Lung (tissue), 12 donors: Measurements from ENCODE around the gene SLC4A3. TPM values are rescaled to one million over a fixed set of nuclear protein-coding genes. Genes with fewer than 3 reads are reported as not detected.

Experiments
- ATAC-seq: fragments of 200-7000 bp; cut with Tn5 transposase; one replicate; pipeline ENCODE4 v1.9.1; 2020; ENCODE audit warnings: moderate number of reproducible peaks; ENCODE audit not compliant: insufficient read depth, low FRiP score
- DNase-seq, 3 donors: peaks; one replicate each; pipeline ENCODE4 v3.0.0-alpha.2; 2013 to 2017
- H3K27ac ChIP-seq, 2 donors: one replicate each; pipeline ENCODE4 v1.5.1; 2013; ENCODE audit warnings: mild to moderate bottlenecking in 2 of 2, moderate library complexity in 2 of 2, control low read depth in 1 of 2, inconsistent platforms in 1 of 2, low read depth in 1 of 2, low read length in 1 of 2
- H3K27me3 ChIP-seq, 3 donors: one replicate each; pipeline ENCODE4 v1.5.1; 2013; ENCODE audit warnings: low read length in 2 of 3; ENCODE audit not compliant: control insufficient read depth in 3 of 3, insufficient read depth in 3 of 3
- H3K36me3 ChIP-seq, 4 donors: one replicate each; pipeline ENCODE4 v1.5.1; 2013; ENCODE audit warnings: low read length in 4 of 4, mild to moderate bottlenecking in 1 of 4, moderate library complexity in 1 of 4; ENCODE audit not compliant: control insufficient read depth in 4 of 4, insufficient read depth in 4 of 4
- H3K4me1 ChIP-seq, 5 donors: one replicate each; pipeline ENCODE4 v1.5.1; 2013; ENCODE audit warnings: low read length in 5 of 5, mild to moderate bottlenecking in 2 of 5, moderate library complexity in 1 of 5; ENCODE audit not compliant: control insufficient read depth in 5 of 5, insufficient read depth in 5 of 5
- H3K4me3 ChIP-seq: one replicate; pipeline ENCODE4 v1.5.1; 2013; ENCODE audit warnings: mild to moderate bottlenecking, control low read depth, moderate library complexity
- H3K9ac ChIP-seq, 2 donors: one replicate each; pipeline ENCODE4 v1.5.1; 2013; ENCODE audit warnings: low read length in 2 of 2, control low read depth in 1 of 2; ENCODE audit not compliant: insufficient read depth in 1 of 2
- H3K9me3 ChIP-seq, 4 donors: one replicate each; pipeline ENCODE4 v1.5.1; 2013; ENCODE audit warnings: low read length in 3 of 4, mild to moderate bottlenecking in 1 of 4, moderate library complexity in 1 of 4; ENCODE audit not compliant: control insufficient read depth in 4 of 4, insufficient read depth in 3 of 4
- CTCF ChIP-seq: IDR thresholded peaks from 2 replicates; pipeline ENCODE4 v1.5.1; 2012; ENCODE audit warnings: mild to moderate bottlenecking; ENCODE audit errors: control extremely low read depth, extremely low read depth
- WGBS, 2 donors: extraction: QIAGEN DNeasy Blood & Tissue Kit; methylation state at CpG; one replicate each; pipeline ENCODE4 v1.1.7; 2013; 5-methylcytosine and 5-hydroxymethylcytosine counted together
- polyA plus RNA-seq, 2 donors: library from polyadenylated mRNA; stranded (reverse); fragments of 200-250 nt; gene quantifications; one replicate each; pipeline ENCODE4 v1.2.1, GENCODE V29; 2013
- total RNA-seq, 2 donors: library from RNA; depleted of rRNA in 1 of 2; stranded (reverse); fragments of >200 nt in 1 of 2; gene quantifications; one replicate each; pipeline ENCODE4 v1.2.1, GENCODE V29; 2014 to 2021
- donor health status: control.
- donor health status: control.
- donor health status: Bipolar disorder and iron deficiency.
- donor health status: healthy.
- donor health status: DM: yes; HTN: yes; CAD: no.

The SLC4A3 gene
- total and polyA plus RNA-seq, 4 donors, result 0.59 to 3.2 (median 1.2) TPM

- WGBS, 2 donors, result 86 to 91% methylated on average over 6 of the region's 6 CpGs
- H3K9ac ChIP-seq, result no peak overlapping the region
- ATAC-seq (no peak), DNase-seq (no peak)
- no peak overlapping the region for H3K27ac ChIP-seq
- no peak for TF ChIP-seq CTCF
- H3K4me1 ChIP-seq, result peaks cover 0 to 5% (median 0%) of the 10 kb centered on the region in 5 donors
- H3K36me3 ChIP-seq, result peaks cover 0 to 11% (median 5%) of the 10 kb centered on the region in 4 donors
- H3K4me3 ChIP-seq, result no peak overlapping the region
- no peaks in the 10 kb centered on the region for H3K27me3 ChIP-seq
- H3K9me3 ChIP-seq, result no peaks in the 10 kb centered on the region
Measured at GRCh38 chr2:219620546-219620945, 6.9 kb upstream of the SLC4A3 start.

- Histone ChIP-seq H3K4me1 (peaks cover under 1 to 5% (median 3%) of the 10 kb centered on the region in 5 donors), H3K36me3 (no peaks in the 10 kb centered on the region), H3K9me3 (no peaks in the 10 kb centered on the region), H3K4me3 (no peak overlapping the region), H3K27ac (peak overlapping the region in 1 of 2 donors; percentile 45), H3K27me3 (no peaks in the 10 kb centered on the region), H3K9ac (no peak overlapping the region)
- ATAC-seq, result no peak
- no peak for TF ChIP-seq CTCF
- 65 to 66% methylated on average over 4 of the region's 4 CpGs for WGBS, 2 donors
- DNase-seq, result no peak
Measured at GRCh38 chr2:219621935-219622334, 5.5 kb upstream of the SLC4A3 start.

- H3K36me3 ChIP-seq, result no peaks in the 10 kb centered on the region
- H3K27me3 ChIP-seq, result no peaks in the 10 kb centered on the region
- peaks cover 3 to 6% (median 5%) of the 10 kb centered on the region in 5 donors for H3K4me1 ChIP-seq
- no peak for TF ChIP-seq CTCF
- H3K4me3 ChIP-seq, result no peak overlapping the region
- DNase-seq (no peak), ATAC-seq (no peak)
- H3K9ac ChIP-seq, result no peak overlapping the region
- H3K27ac ChIP-seq, result peak overlapping the region in 1 of 2 donors; percentile 41
- no peaks in the 10 kb centered on the region for H3K9me3 ChIP-seq
- WGBS, 2 donors, result 97 to 100% methylated on average over 2 of the region's 2 CpGs
Measured at GRCh38 chr2:219622472-219622871, 5.0 kb upstream of the SLC4A3 start.

- Histone ChIP-seq H3K27ac (no peak overlapping the region), H3K4me3 (no peak overlapping the region), H3K36me3 (no peaks in the 10 kb centered on the region), H3K9me3 (no peaks in the 10 kb centered on the region), H3K4me1 (peaks cover 3 to 12% (median 5%) of the 10 kb centered on the region in 5 donors), H3K9ac (no peak overlapping the region), H3K27me3 (no peaks in the 10 kb centered on the region)
- no peak for TF ChIP-seq CTCF
- DNase-seq (no peak), ATAC-seq (no peak)
- WGBS, 2 donors, result 83 to 89% methylated on average over 6 of the region's 6 CpGs
Measured at GRCh38 chr2:219624565-219624964, 2.9 kb upstream of the SLC4A3 start.
